ENCODE results near the gene GATD1.

GRCh38 chr11:804599-804964 is 27.3 kb upstream of the GATD1 start:
- TF ChIP-seq EP300 (IDR thresholded peaks at IDR 0.05; ENCODE audit: borderline replicate concordance) (no peak), YY1 (IDR thresholded peaks at IDR 0.05; ENCODE audit: low read depth) (no peak), NFIC (IDR thresholded peaks at IDR 0.05) (no peak), TAF1 (IDR thresholded peaks at IDR 0.05; ENCODE audit: low read depth) (no peak), CEBPB (IDR thresholded peaks at IDR 0.05) (no peak), FOXM1 (IDR thresholded peaks at IDR 0.05; ENCODE audit: borderline replicate concordance, low read depth) (no peak), CREB1 (IDR thresholded peaks at IDR 0.05; ENCODE audit: low read depth) (no peak), RAD21 (IDR thresholded peaks at IDR 0.05; ENCODE audit: low read depth) (no peak), EGR1 (IDR thresholded peaks at IDR 0.05) (no peak)
- TF ChIP-seq, protein P1, sequence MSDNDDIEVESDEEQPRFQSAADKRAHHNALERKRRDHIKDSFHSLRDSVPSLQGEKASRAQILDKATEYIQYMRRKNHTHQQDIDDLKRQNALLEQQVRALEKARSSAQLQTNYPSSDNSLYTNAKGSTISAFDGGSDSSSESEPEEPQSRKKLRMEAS (IDR thresholded peaks at IDR 0.05), result no peak
- TF ChIP-seq, protein P2, sequence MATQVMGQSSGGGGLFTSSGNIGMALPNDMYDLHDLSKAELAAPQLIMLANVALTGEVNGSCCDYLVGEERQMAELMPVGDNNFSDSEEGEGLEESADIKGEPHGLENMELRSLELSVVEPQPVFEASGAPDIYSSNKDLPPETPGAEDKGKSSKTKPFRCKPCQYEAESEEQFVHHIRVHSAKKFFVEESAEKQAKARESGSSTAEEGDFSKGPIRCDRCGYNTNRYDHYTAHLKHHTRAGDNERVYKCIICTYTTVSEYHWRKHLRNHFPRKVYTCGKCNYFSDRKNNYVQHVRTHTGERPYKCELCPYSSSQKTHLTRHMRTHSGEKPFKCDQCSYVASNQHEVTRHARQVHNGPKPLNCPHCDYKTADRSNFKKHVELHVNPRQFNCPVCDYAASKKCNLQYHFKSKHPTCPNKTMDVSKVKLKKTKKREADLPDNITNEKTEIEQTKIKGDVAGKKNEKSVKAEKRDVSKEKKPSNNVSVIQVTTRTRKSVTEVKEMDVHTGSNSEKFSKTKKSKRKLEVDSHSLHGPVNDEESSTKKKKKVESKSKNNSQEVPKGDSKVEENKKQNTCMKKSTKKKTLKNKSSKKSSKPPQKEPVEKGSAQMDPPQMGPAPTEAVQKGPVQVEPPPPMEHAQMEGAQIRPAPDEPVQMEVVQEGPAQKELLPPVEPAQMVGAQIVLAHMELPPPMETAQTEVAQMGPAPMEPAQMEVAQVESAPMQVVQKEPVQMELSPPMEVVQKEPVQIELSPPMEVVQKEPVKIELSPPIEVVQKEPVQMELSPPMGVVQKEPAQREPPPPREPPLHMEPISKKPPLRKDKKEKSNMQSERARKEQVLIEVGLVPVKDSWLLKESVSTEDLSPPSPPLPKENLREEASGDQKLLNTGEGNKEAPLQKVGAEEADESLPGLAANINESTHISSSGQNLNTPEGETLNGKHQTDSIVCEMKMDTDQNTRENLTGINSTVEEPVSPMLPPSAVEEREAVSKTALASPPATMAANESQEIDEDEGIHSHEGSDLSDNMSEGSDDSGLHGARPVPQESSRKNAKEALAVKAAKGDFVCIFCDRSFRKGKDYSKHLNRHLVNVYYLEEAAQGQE (IDR thresholded peaks at IDR 0.05; ENCODE audit: low read depth), result no peak
